DOHH2 (cell line): ENCODE measurements around the gene HNF4A.

Experiments
- H3F3A ChIP-seq: fragments of 200-600 bp; sonication (generic), shearing (Covaris generic); 2 replicates; pipeline ENCODE4 v1.6.0; 2016; ENCODE audit warnings: antibody characterized with exemption, mild to moderate bottlenecking; ENCODE audit not compliant: control insufficient read depth, insufficient read depth
- H3K27ac ChIP-seq: fragments of 200-600 bp; sonication (generic); 2 replicates; pipeline ENCODE4 v1.5.1; 2014; ENCODE audit warnings: low read depth, mild to moderate bottlenecking, low read length, moderate library complexity
- H3K27me3 ChIP-seq: fragments of 200-600 bp; sonication (generic); 2 replicates; pipeline ENCODE4 v1.6.1; 2014; ENCODE audit warnings: mild to moderate bottlenecking, low read length, mixed read lengths; ENCODE audit not compliant: control insufficient read depth
- H3K36me3 ChIP-seq: fragments of 200-600 bp; sonication (generic); 2 replicates; pipeline ENCODE4 v1.6.1; 2014; ENCODE audit warnings: mild to moderate bottlenecking, low read length, moderate library complexity, mixed read lengths; ENCODE audit not compliant: control insufficient read depth
- H3K4me1 ChIP-seq: fragments of 200-600 bp; sonication (generic); 2 replicates; pipeline ENCODE4 v1.6.1; 2014; ENCODE audit warnings: mild to moderate bottlenecking, low read length, mixed read lengths; ENCODE audit not compliant: control insufficient read depth
- H3K4me2 ChIP-seq: fragments of 200-600 bp; sonication (generic); 2 replicates; pipeline ENCODE4 v1.6.0; 2014; ENCODE audit warnings: mild to moderate bottlenecking, low read length, moderate library complexity
- H3K4me3 ChIP-seq: fragments of 200-600 bp; sonication (generic); 2 replicates; pipeline ENCODE4 v1.5.1; 2014; ENCODE audit warnings: mild to moderate bottlenecking, low read length, mixed read lengths
- H3K79me2 ChIP-seq: fragments of 200-600 bp; sonication (generic); 2 replicates; pipeline ENCODE4 v1.6.1; 2014; ENCODE audit warnings: mild to moderate bottlenecking, low read length, mixed read lengths; ENCODE audit not compliant: control insufficient read depth
- H3K9me2 ChIP-seq: fragments of 200-600 bp; sonication (generic); replicated peaks from 2 replicates; pipeline ENCODE4 v1.6.1; 2014; ENCODE audit warnings: mild to moderate bottlenecking, low read length, mixed read lengths; ENCODE audit not compliant: control insufficient read depth
- H3K9me3 ChIP-seq: fragments of 200-600 bp; sonication (generic); 2 replicates; pipeline ENCODE4 v1.6.1; 2014; ENCODE audit warnings: antibody characterized with exemption, low read length, mixed read lengths; ENCODE audit not compliant: control insufficient read depth, insufficient read depth
- H4K20me1 ChIP-seq: fragments of 200-600 bp; sonication (generic); 2 replicates; pipeline ENCODE4 v1.6.0; 2014; ENCODE audit warnings: low read depth, mild to moderate bottlenecking, antibody characterized with exemption, low read length, moderate library complexity; ENCODE audit not compliant: control insufficient read depth, insufficient read depth
- EZH2phosphoT487 ChIP-seq: fragments of 200-600 bp; sonication (generic); IDR thresholded peaks from 2 replicates; pipeline ENCODE4 v1.6.1; 2017; ENCODE audit warnings: borderline replicate concordance, mild to moderate bottlenecking, antibody characterized with exemption, low read length, moderate library complexity, mixed read lengths
- TF ChIP-seq, protein P1 (sequence below): fragments of 200-600 bp; sonication (generic); IDR thresholded peaks from one replicate; pipeline ENCODE4 v1.5.1; 2014; ENCODE audit warnings: antibody characterized with exemption, mild to moderate bottlenecking, low read depth, low read length; ENCODE audit not compliant: poor library complexity, severe bottlenecking

The HNF4A gene

DNA sequence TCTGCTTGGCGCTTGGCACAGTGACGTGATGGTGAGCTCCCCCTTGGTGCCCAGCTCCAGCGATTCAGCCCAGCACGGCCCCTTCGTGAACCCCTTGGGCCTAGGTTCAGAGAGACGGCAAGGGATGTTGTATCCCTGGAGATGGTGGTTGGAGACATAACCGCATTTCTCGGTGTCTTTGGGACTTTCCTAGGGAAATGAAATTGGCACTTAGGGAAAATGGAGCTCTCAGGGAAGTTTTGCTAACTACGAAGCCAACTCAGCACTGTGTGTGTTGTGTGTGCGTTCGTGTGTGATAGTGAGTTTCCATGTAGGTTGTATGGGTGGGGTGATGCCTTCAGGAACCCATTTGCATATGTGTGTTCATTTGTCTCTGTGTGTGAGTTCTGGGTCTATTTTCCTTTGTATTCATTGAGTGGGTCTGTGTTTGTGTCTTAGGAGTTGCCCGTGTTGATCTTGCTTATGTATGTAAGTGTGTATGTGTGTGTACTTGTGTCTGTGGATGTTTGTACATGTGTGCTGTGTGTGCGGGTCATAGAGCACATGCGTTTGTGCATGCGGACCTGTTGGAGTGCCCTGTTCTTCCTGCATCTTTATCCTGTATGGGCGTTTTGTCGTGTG, 46.4 kb downstream of the HNF4A start:
- Histone ChIP-seq H3K4me1 (no peaks in the 10 kb centered on the region), H3K36me3 (no peaks in the 10 kb centered on the region), H3K79me2 (no peaks in the 10 kb centered on the region), H3F3A (no peaks in the 10 kb centered on the region), H3K27ac (no peak overlapping the region), H3K9me3 (no peaks in the 10 kb centered on the region; the same call in 1 of the 2 replicates), H3K9me2 (no peaks in the 10 kb centered on the region), H3K27me3 (no peaks in the 10 kb centered on the region), H4K20me1 (no peaks in the 10 kb centered on the region), H3K4me2 (no peak overlapping the region), H3K4me3 (no peak overlapping the region)
- TF ChIP-seq EZH2phosphoT487 = no peak
- TF ChIP-seq, protein P1, sequence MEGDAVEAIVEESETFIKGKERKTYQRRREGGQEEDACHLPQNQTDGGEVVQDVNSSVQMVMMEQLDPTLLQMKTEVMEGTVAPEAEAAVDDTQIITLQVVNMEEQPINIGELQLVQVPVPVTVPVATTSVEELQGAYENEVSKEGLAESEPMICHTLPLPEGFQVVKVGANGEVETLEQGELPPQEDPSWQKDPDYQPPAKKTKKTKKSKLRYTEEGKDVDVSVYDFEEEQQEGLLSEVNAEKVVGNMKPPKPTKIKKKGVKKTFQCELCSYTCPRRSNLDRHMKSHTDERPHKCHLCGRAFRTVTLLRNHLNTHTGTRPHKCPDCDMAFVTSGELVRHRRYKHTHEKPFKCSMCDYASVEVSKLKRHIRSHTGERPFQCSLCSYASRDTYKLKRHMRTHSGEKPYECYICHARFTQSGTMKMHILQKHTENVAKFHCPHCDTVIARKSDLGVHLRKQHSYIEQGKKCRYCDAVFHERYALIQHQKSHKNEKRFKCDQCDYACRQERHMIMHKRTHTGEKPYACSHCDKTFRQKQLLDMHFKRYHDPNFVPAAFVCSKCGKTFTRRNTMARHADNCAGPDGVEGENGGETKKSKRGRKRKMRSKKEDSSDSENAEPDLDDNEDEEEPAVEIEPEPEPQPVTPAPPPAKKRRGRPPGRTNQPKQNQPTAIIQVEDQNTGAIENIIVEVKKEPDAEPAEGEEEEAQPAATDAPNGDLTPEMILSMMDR = no peak

DNA sequence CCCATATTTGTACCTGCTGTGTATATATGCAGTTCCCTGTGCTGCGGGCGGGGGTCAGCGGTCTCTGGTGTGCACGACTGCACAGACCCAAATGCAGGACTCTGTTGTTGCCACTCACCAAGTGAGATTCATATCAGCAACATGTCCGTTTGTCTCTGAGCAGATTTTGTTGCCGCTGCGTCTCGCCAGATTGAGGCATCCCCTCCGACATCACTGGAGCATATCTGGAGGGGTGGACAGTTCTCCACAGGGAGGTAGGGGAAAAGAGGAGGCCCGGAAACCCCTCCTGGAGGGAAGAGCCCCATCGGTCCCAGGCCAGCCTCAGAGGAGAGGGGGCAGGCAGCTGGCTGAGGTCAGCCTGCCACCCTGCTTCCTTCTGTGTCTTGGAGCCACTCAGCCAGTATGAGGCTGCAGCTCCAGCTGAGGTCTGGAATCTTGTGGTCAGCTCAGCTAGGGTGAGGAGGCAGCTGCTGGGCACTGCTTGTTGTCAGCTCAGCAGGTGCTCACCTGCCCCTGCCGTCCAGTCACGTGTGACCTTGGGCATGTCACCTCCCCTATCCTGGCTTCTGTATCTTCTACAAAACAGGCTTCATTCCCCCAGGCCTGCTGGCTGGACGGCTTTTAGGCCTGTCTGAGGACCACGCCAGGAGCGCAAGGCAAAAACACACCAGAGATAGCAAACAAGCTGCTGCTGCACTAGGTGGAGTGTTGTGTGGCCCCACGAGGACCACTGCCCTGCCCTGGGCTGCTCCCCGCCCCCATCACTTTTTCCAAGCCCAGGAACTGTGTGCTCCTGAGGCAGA, 47.1 kb downstream of the HNF4A start:
- Histone ChIP-seq H3K27ac (no peak overlapping the region), H3K4me3 (no peak overlapping the region)

DNA sequence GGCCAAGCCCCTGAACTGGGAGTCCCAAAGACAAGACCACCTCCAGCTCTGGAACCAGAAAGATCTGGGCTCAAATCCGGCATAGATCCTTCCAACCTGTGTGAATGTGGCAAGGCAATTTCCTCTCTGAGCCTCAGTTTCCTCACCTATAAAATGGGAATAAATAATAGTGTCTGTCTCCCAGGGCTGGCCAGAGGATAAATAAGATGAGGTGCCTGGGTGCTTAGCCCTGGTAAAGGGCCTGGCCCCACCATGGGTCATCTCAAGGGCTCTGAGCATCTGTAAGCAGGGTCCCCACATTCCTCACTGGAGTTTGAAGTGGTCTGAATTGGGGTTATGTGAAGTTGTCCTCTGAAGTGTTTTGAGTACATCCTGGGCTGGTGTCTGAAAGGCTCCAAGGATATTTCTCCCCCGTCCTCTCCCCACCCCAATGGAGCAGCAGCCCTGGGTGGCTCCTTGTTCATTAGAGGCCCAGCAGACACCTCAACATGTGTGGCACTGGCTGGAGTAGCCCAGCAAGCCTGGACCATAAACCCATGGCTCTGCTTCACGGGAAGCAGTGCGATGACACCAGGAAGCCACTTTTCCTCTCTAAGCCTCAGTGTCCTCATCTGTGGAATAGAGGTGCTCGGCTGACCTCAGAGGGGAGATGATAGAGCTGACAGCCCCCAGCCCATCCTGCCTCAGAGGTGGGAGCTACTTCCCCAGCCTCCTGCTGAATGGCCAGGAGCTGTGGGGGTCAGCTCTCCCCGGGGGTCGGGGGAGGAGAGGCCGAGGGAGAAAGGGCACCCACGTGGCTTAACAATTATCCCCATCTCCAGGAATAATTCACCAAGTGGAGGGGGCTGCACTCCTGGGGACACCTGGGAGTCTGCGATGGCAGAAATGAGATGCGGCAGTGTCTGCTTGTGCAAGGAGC, 48.0 kb downstream of the HNF4A start:
- no peaks in the 10 kb centered on the region for H4K20me1 ChIP-seq
- no peaks in the 10 kb centered on the region for H3F3A ChIP-seq
- TF ChIP-seq, protein P1 = no peak
- TF ChIP-seq EZH2phosphoT487 = no peak
- no peak overlapping the region for H3K4me3 ChIP-seq
- H3K36me3 ChIP-seq = no peaks in the 10 kb centered on the region
- H3K4me2 ChIP-seq = no peak overlapping the region
- H3K79me2 ChIP-seq = no peaks in the 10 kb centered on the region
- H3K9me3 ChIP-seq = no peaks in the 10 kb centered on the region; the same call in 1 of the 2 replicates
- no peaks in the 10 kb centered on the region for H3K9me2 ChIP-seq
- H3K4me1 ChIP-seq = no peaks in the 10 kb centered on the region
- H3K27ac ChIP-seq = no peak overlapping the region
- H3K27me3 ChIP-seq = no peaks in the 10 kb centered on the region

More for the DNA sequence above, 47.1 kb downstream of the HNF4A start:
- no peak for TF ChIP-seq EZH2phosphoT487
- TF ChIP-seq, protein P1 = no peak
- no peaks in the 10 kb centered on the region for H3K27me3 ChIP-seq
- H3K9me3 ChIP-seq = no peaks in the 10 kb centered on the region; the same call in 1 of the 2 replicates
- H3K4me1 ChIP-seq = no peaks in the 10 kb centered on the region
- H3F3A ChIP-seq = no peaks in the 10 kb centered on the region
- H3K79me2 ChIP-seq = no peaks in the 10 kb centered on the region
- H4K20me1 ChIP-seq = no peaks in the 10 kb centered on the region
- H3K36me3 ChIP-seq = no peaks in the 10 kb centered on the region
- H3K4me2 ChIP-seq = no peak overlapping the region
- no peaks in the 10 kb centered on the region for H3K9me2 ChIP-seq
